H1 (cell line): ENCODE measurements around the gene NFYB. TPM values are rescaled to one million over a fixed set of nuclear protein-coding genes. Genes with fewer than 3 reads are reported as not detected.

Experiments
- BACH1 ChIP-seq: IDR thresholded peaks from 2 replicates; pipeline ENCODE4 v1.6.1; 2012; ENCODE audit warnings: low read length, improper control_type of control experiment
- CEBPB ChIP-seq: IDR thresholded peaks from 2 replicates; pipeline ENCODE4 v1.6.1; 2012; ENCODE audit warnings: low read depth, low read length
- CHD2 ChIP-seq: IDR thresholded peaks from 2 replicates; pipeline ENCODE4 v1.6.1; 2012; ENCODE audit warnings: low read length, improper control_type of control experiment
- KDM5A ChIP-seq: fragments of 200-600 bp; IDR thresholded peaks from 2 replicates; pipeline ENCODE4 v1.7.1; 2012; ENCODE audit warnings: mild to moderate bottlenecking, low read length, inconsistent platforms, mixed read lengths
- MAFK ChIP-seq: IDR thresholded peaks from 2 replicates; pipeline ENCODE4 v1.6.1; 2012; ENCODE audit warnings: low read depth, mild to moderate bottlenecking, improper control_type of control experiment, low read length
- POLR2AphosphoS5 ChIP-seq: IDR thresholded peaks from 2 replicates; pipeline ENCODE4 v1.6.1; 2011; ENCODE audit warnings: low read depth, low read length
- POU5F1 ChIP-seq: IDR thresholded peaks from 2 replicates; pipeline ENCODE4 v1.6.1; 2011; ENCODE audit warnings: low read depth, mild to moderate bottlenecking, low read length, moderate library complexity
- RAD21 ChIP-seq, 2 experiments: IDR thresholded peaks in 1 of 2; conservative IDR thresholded peaks in 1 of 2; 2 replicates each; pipeline ENCODE4 v1.6.1; 2011; ENCODE audit warnings: low read depth in 2 of 2, low read length in 2 of 2, improper control_type of control experiment in 1 of 2, inconsistent platforms in 1 of 2, mild to moderate bottlenecking in 1 of 2, moderate library complexity in 1 of 2
- TAF1 ChIP-seq: IDR thresholded peaks from 2 replicates; pipeline ENCODE4 v1.6.1; 2011; ENCODE audit warnings: mild to moderate bottlenecking, low read depth, low read length
- polyA plus RNA-seq, 7 experiments: library from polyadenylated mRNA; depleted of rRNA in 3 of 7; stranded (reverse) in 5 of 7; unstranded in 2 of 7; fragments of >200 nt in 5 of 7; fragments of 200-250 nt in 2 of 7; gene quantifications; 1 replicate in 5 of 7; 2 replicates in 1 of 7; 4 replicates in 1 of 7; pipeline versions ENCODE4 v1.2.1 to v1.2.3, GENCODE V29; 2011 to 2013; ENCODE audit warnings: missing spikeins in 2 of 7, mixed read lengths in 2 of 7
- total RNA-seq: library from RNA; stranded (reverse); fragmentation: NEBNext Ultra II Directional; extraction: Animal tissue kit (Norgen Biotek cat#: 25700); gene quantifications from 2 replicates; pipeline ENCODE4 v1.2.1, GENCODE V29; 2021
- TF ChIP-seq, protein P1 (sequence below): fragments of 300-600 bp; sonication (generic); IDR thresholded peaks from 2 replicates; pipeline ENCODE4 v1.7.1; 2012; ENCODE audit warnings: low read length, moderate library complexity, mild to moderate bottlenecking, inconsistent platforms; ENCODE audit not compliant: insufficient replicate concordance
- TF ChIP-seq, protein P2 (sequence below): IDR thresholded peaks from 2 replicates; pipeline ENCODE4 v1.6.1; 2012; ENCODE audit warnings: low read length, inconsistent platforms

The NFYB gene
- total and polyA plus RNA-seq, 2 of the 8 experiments (the other 6 are each of a cell fraction or from before 2014, with no cell fraction given) = 29.1 to 43.5 TPM

DNA sequence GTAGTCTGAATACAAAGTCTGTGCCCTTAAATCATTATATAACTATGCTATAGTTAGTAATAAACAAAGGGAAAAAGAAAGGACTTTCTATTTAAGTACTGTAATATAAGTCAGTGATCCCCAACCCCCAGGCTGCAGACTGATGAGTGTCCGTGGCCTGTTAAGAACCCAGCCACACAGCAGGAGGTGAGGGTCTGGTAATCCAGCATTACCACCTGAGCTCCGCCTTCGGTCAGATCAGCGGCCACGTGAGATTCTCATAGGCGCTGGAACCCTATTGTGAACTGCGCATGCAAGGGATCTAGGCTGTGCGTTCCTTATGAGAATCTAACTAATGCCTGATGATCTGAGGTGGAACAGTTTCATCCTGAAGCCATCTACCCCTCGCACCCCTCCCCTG is 15.7 kb downstream of the NFYB start (continued):
- TF ChIP-seq, protein P1, sequence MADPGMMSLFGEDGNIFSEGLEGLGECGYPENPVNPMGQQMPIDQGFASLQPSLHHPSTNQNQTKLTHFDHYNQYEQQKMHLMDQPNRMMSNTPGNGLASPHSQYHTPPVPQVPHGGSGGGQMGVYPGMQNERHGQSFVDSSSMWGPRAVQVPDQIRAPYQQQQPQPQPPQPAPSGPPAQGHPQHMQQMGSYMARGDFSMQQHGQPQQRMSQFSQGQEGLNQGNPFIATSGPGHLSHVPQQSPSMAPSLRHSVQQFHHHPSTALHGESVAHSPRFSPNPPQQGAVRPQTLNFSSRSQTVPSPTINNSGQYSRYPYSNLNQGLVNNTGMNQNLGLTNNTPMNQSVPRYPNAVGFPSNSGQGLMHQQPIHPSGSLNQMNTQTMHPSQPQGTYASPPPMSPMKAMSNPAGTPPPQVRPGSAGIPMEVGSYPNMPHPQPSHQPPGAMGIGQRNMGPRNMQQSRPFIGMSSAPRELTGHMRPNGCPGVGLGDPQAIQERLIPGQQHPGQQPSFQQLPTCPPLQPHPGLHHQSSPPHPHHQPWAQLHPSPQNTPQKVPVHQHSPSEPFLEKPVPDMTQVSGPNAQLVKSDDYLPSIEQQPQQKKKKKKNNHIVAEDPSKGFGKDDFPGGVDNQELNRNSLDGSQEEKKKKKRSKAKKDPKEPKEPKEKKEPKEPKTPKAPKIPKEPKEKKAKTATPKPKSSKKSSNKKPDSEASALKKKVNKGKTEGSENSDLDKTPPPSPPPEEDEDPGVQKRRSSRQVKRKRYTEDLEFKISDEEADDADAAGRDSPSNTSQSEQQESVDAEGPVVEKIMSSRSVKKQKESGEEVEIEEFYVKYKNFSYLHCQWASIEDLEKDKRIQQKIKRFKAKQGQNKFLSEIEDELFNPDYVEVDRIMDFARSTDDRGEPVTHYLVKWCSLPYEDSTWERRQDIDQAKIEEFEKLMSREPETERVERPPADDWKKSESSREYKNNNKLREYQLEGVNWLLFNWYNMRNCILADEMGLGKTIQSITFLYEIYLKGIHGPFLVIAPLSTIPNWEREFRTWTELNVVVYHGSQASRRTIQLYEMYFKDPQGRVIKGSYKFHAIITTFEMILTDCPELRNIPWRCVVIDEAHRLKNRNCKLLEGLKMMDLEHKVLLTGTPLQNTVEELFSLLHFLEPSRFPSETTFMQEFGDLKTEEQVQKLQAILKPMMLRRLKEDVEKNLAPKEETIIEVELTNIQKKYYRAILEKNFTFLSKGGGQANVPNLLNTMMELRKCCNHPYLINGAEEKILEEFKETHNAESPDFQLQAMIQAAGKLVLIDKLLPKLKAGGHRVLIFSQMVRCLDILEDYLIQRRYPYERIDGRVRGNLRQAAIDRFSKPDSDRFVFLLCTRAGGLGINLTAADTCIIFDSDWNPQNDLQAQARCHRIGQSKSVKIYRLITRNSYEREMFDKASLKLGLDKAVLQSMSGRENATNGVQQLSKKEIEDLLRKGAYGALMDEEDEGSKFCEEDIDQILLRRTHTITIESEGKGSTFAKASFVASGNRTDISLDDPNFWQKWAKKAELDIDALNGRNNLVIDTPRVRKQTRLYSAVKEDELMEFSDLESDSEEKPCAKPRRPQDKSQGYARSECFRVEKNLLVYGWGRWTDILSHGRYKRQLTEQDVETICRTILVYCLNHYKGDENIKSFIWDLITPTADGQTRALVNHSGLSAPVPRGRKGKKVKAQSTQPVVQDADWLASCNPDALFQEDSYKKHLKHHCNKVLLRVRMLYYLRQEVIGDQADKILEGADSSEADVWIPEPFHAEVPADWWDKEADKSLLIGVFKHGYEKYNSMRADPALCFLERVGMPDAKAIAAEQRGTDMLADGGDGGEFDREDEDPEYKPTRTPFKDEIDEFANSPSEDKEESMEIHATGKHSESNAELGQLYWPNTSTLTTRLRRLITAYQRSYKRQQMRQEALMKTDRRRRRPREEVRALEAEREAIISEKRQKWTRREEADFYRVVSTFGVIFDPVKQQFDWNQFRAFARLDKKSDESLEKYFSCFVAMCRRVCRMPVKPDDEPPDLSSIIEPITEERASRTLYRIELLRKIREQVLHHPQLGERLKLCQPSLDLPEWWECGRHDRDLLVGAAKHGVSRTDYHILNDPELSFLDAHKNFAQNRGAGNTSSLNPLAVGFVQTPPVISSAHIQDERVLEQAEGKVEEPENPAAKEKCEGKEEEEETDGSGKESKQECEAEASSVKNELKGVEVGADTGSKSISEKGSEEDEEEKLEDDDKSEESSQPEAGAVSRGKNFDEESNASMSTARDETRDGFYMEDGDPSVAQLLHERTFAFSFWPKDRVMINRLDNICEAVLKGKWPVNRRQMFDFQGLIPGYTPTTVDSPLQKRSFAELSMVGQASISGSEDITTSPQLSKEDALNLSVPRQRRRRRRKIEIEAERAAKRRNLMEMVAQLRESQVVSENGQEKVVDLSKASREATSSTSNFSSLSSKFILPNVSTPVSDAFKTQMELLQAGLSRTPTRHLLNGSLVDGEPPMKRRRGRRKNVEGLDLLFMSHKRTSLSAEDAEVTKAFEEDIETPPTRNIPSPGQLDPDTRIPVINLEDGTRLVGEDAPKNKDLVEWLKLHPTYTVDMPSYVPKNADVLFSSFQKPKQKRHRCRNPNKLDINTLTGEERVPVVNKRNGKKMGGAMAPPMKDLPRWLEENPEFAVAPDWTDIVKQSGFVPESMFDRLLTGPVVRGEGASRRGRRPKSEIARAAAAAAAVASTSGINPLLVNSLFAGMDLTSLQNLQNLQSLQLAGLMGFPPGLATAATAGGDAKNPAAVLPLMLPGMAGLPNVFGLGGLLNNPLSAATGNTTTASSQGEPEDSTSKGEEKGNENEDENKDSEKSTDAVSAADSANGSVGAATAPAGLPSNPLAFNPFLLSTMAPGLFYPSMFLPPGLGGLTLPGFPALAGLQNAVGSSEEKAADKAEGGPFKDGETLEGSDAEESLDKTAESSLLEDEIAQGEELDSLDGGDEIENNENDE = no peak
- TF ChIP-seq MAFK (no peak), CHD2 (no peak), POU5F1 (no peak), RAD21 (IDR thresholded peaks at IDR 0.05 in 1 of 2, conservative IDR thresholded peaks at IDR 0.05 in 1 of 2; ENCODE audit: low read depth in 2 of 2, low read length in 2 of 2) (no peak), BACH1 (no peak), TAF1 (no peak), CEBPB (no peak), KDM5A (no peak), POLR2AphosphoS5 (no peak)
- TF ChIP-seq, protein P2, sequence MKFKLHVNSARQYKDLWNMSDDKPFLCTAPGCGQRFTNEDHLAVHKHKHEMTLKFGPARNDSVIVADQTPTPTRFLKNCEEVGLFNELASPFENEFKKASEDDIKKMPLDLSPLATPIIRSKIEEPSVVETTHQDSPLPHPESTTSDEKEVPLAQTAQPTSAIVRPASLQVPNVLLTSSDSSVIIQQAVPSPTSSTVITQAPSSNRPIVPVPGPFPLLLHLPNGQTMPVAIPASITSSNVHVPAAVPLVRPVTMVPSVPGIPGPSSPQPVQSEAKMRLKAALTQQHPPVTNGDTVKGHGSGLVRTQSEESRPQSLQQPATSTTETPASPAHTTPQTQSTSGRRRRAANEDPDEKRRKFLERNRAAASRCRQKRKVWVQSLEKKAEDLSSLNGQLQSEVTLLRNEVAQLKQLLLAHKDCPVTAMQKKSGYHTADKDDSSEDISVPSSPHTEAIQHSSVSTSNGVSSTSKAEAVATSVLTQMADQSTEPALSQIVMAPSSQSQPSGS = no peak
